Natural killer cell treated with Interleukin-12 subunit alpha and Interleukin-12 subunit beta and Interleukin-15 and Interleukin-18, amount 100 ng/mL, for 72 hours (primary cell): ENCODE results near the gene PFN3. TPM values are rescaled to one million over a fixed set of nuclear protein-coding genes. Genes with fewer than 3 reads are reported as not detected.

Source experiments
- ATAC-seq, 2 donors: fragments of 150-1000 bp; cut with Tn5 transposase in 1 of 2; sonication (Bioruptor Pico), chemical (Tn5 transposase) in 1 of 2; 2 replicates each; pipeline ENCODE4 v1.10.0; 2021
- DNase-seq: peaks from one replicate; pipeline ENCODE4 v3.0.0; 2022; ENCODE audit warnings: low spot score
- H3K27ac Mint-ChIP-seq, 2 donors: 1 replicate in 1 of 2; 2 replicates in 1 of 2; pipeline ENCODE4 v1.8.0; 2022; ENCODE audit warnings: mixed read lengths in 2 of 2, mild to moderate bottlenecking in 1 of 2, moderate library complexity in 1 of 2
- H3K27me3 Mint-ChIP-seq, 2 donors: 1 replicate in 1 of 2; 2 replicates in 1 of 2; pipeline ENCODE4 v1.8.0; 2022; ENCODE audit warnings: mixed read lengths in 2 of 2
- H3K36me3 Mint-ChIP-seq: one replicate; pipeline ENCODE4 v1.8.0; 2022; ENCODE audit warnings: mixed read lengths
- H3K4me1 Mint-ChIP-seq, 2 donors: 1 replicate in 1 of 2; 2 replicates in 1 of 2; pipeline ENCODE4 v1.8.0; 2022; ENCODE audit warnings: low read depth in 2 of 2, mixed read lengths in 2 of 2, mild to moderate bottlenecking in 1 of 2
- H3K4me3 Mint-ChIP-seq: one replicate; pipeline ENCODE4 v1.8.0; 2022; ENCODE audit warnings: mixed read lengths
- H3K9me3 Mint-ChIP-seq: 2 replicates; pipeline ENCODE4 v1.8.0; 2022; ENCODE audit warnings: mixed read lengths
- total RNA-seq, 2 donors: library from RNA; stranded (reverse); gene quantifications; one replicate each; pipeline ENCODE4 v1.2.3, GENCODE V29; 2022

PFN3 gene
- not detected for total RNA-seq

GRCh38 chr5:177399997-177400868 is at the start of gene PFN3:
PFN3 (minus strand) TSS chr5:177400661; CDS start chr5:177400576, 85 bp downstream.
- Mint-ChIP-seq H3K4me1 (peaks cover 17 to 19% of the 10 kb centered on the region in 2 donors), H3K36me3 (no peaks in the 10 kb centered on the region), H3K27ac (no peak within 1 kb of the TSS), H3K4me3 (no peak within 1 kb of the TSS), H3K27me3 (peaks cover 10 to 13% of the 10 kb centered on the region in 2 donors), H3K9me3 (no peaks in the 10 kb centered on the region)
- DNase-seq: no peak
- ATAC-seq: no peak

GRCh38 chr5:177449140-177450061 is 48.9 kb upstream of the PFN3 start:
- Mint-ChIP-seq H3K4me1 (peaks cover 35 to 39% of the 10 kb centered on the region in 2 donors), H3K36me3 (no peaks in the 10 kb centered on the region), H3K9me3 (no peaks in the 10 kb centered on the region), H3K4me3 (no peak overlapping the region), H3K27ac (no peak overlapping the region), H3K27me3 (peaks cover 0 to 6% of the 10 kb centered on the region in 2 donors)
- no peak for DNase-seq
- ATAC-seq: no peak

GRCh38 chr5:177448244-177448950 is 47.9 kb upstream of the PFN3 start:
- Mint-ChIP-seq H3K4me3 (peak overlapping the region; percentile 52), H3K27me3 (peaks cover 0 to 6% of the 10 kb centered on the region in 2 donors)
- DNase-seq: no peak

GRCh38 chr5:177447611-177448243 is 47.3 kb upstream of the PFN3 start:
- no peak for DNase-seq
- H3K27ac Mint-ChIP-seq: peak overlapping the region in 1 of 2 donors; percentile 35

More at GRCh38 chr5:177448244-177448950, 47.9 kb upstream of the PFN3 start:
- no peak for ATAC-seq
- Mint-ChIP-seq H3K9me3 (no peaks in the 10 kb centered on the region), H3K4me1 (peaks cover 33 to 36% of the 10 kb centered on the region in 2 donors), H3K36me3 (no peaks in the 10 kb centered on the region), H3K27ac (peak overlapping the region in 1 of 2 donors; percentile 35)

GRCh38 chr5:177447066-177447610 is 46.7 kb upstream of the PFN3 start:
- H3K4me1 Mint-ChIP-seq: peaks cover 30 to 34% of the 10 kb centered on the region in 2 donors
- no peak overlapping the region for H3K4me3 Mint-ChIP-seq
- H3K9me3 Mint-ChIP-seq: no peaks in the 10 kb centered on the region
- H3K36me3 Mint-ChIP-seq: no peaks in the 10 kb centered on the region
- H3K27me3 Mint-ChIP-seq: peaks cover 0 to 6% of the 10 kb centered on the region in 2 donors
- DNase-seq: no peak
- peak; percentile 48 to 53 for ATAC-seq
- no peak overlapping the region for H3K27ac Mint-ChIP-seq

More at GRCh38 chr5:177447611-177448243, 47.3 kb upstream of the PFN3 start:
- Mint-ChIP-seq H3K27me3 (peaks cover 0 to 6% of the 10 kb centered on the region in 2 donors), H3K9me3 (no peaks in the 10 kb centered on the region), H3K4me3 (peak overlapping the region; percentile 52), H3K4me1 (peaks cover 30 to 31% of the 10 kb centered on the region in 2 donors), H3K36me3 (no peaks in the 10 kb centered on the region)
- ATAC-seq: no peak

GRCh38 chr5:177446200-177447065 is 46.0 kb upstream of the PFN3 start, which contains the start of gene PRR7:
PRR7 (plus strand) TSS chr5:177446814; CDS start chr5:177455068, 8,254 bp downstream.
- Mint-ChIP-seq H3K4me3 (peak within 1 kb of the TSS; percentile 64), H3K27me3 (peaks cover 0 to 3% of the 10 kb centered on the region in 2 donors), H3K9me3 (no peaks in the 10 kb centered on the region), H3K4me1 (peaks cover 30% of the 10 kb centered on the region in 2 donors), H3K27ac (peak within 1 kb of the TSS in 1 of 2 donors; percentile 45), H3K36me3 (no peaks in the 10 kb centered on the region)
- peak; percentile 73 for DNase-seq
- ATAC-seq: peak; percentile 83 to 86

- H3K4me3 Mint-ChIP-seq: peak overlapping the region; percentile 64
- no peaks in the 10 kb centered on the region for H3K36me3 Mint-ChIP-seq
- H3K27ac Mint-ChIP-seq: peak overlapping the region in 1 of 2 donors; percentile 45
- DNase-seq (no peak), ATAC-seq (no peak)
- peaks cover 30% of the 10 kb centered on the region in 2 donors for H3K4me1 Mint-ChIP-seq
- H3K9me3 Mint-ChIP-seq: no peaks in the 10 kb centered on the region
- H3K27me3 Mint-ChIP-seq: peaks cover 0 to 3% of the 10 kb centered on the region in 2 donors
Measured at GRCh38 chr5:177445917-177446199, 45.4 kb upstream of the PFN3 start.

- no peaks in the 10 kb centered on the region for H3K36me3 Mint-ChIP-seq
- H3K4me1 Mint-ChIP-seq: peaks cover 27 to 30% of the 10 kb centered on the region in 2 donors
- H3K27me3 Mint-ChIP-seq: peaks cover 0 to 3% of the 10 kb centered on the region in 2 donors
- peak overlapping the region in 1 of 2 donors; percentile 45 for H3K27ac Mint-ChIP-seq
- no peak for ATAC-seq
- no peaks in the 10 kb centered on the region for H3K9me3 Mint-ChIP-seq
- DNase-seq: no peak
- peak overlapping the region; percentile 64 for H3K4me3 Mint-ChIP-seq
Measured at GRCh38 chr5:177445052-177445916, 44.8 kb upstream of the PFN3 start.

GRCh38 chr5:177444106-177445051 is 43.9 kb upstream of the PFN3 start:
- Mint-ChIP-seq H3K4me1 (peaks cover 30 to 32% of the 10 kb centered on the region in 2 donors), H3K9me3 (no peaks in the 10 kb centered on the region), H3K27me3 (peaks cover 0 to 3% of the 10 kb centered on the region in 2 donors), H3K36me3 (no peaks in the 10 kb centered on the region), H3K4me3 (peak overlapping the region; percentile 19), H3K27ac (no peak overlapping the region)
- DNase-seq: no peak
- ATAC-seq: no peak

GRCh38 chr5:177443144-177443983 is 42.9 kb upstream of the PFN3 start:
- Mint-ChIP-seq H3K9me3 (no peaks in the 10 kb centered on the region), H3K27me3 (no peaks in the 10 kb centered on the region), H3K36me3 (no peaks in the 10 kb centered on the region), H3K4me3 (no peak overlapping the region), H3K4me1 (peaks cover 26 to 32% of the 10 kb centered on the region in 2 donors), H3K27ac (no peak overlapping the region)
- DNase-seq (no peak), ATAC-seq (no peak)
